ENCODE results near the gene DLST.

DNA sequence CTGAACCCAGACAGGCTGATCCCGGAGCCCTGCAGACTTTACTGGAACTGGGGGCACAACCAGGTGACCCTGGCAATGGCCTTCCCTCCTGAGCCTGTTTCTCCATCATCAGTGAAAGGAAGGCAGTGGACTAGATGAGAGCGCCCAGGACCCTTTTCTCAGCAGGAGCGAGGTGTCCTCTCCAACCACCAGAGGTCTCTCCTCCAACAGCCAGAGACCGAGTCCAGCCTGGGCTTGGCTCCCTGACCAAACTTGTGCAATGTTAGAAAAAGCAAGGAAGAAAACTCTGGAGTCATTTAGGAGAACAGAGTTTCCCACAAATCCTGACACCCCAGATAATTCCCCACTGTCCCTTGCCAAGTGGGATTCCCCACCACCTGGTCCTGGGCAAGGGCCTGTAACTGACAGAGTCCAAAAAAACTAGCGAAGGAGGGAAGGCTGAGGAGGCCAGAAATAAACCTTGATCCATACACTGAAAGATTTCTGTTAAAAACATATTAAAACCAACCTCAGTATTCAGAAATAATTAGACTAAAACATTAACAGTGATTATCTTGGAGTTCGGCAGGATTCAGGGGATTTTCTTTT lies 32.4 kb downstream of the DLST start:
- TF ChIP-seq EZH2 (IDR thresholded peaks at IDR 0.05; ENCODE audit: low read length) = no peak
- TF ChIP-seq, protein P1, sequence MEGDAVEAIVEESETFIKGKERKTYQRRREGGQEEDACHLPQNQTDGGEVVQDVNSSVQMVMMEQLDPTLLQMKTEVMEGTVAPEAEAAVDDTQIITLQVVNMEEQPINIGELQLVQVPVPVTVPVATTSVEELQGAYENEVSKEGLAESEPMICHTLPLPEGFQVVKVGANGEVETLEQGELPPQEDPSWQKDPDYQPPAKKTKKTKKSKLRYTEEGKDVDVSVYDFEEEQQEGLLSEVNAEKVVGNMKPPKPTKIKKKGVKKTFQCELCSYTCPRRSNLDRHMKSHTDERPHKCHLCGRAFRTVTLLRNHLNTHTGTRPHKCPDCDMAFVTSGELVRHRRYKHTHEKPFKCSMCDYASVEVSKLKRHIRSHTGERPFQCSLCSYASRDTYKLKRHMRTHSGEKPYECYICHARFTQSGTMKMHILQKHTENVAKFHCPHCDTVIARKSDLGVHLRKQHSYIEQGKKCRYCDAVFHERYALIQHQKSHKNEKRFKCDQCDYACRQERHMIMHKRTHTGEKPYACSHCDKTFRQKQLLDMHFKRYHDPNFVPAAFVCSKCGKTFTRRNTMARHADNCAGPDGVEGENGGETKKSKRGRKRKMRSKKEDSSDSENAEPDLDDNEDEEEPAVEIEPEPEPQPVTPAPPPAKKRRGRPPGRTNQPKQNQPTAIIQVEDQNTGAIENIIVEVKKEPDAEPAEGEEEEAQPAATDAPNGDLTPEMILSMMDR (optimal IDR thresholded peaks at IDR 0.05 in 1 of 3, IDR thresholded peaks at IDR 0.05 in 1 of 3, conservative IDR thresholded peaks at IDR 0.05 in 1 of 3; ENCODE audit: extremely low read depth in 1 of 3, insufficient read depth in 2 of 3, low read length in 3 of 3) = peak; percentile 81 to 88 (median 86)
